HG03432 (cell line): ENCODE results near the gene TNPO2.

Experiments
- ATAC-seq: cut with Tn5 transposase; IDR thresholded peaks from one replicate; pipeline ENCODE4 v1.9.1; 2021; ENCODE audit warnings: mild to moderate bottlenecking, moderate library complexity; ENCODE audit not compliant: unreplicated experiment

Gene TNPO2

DNA sequence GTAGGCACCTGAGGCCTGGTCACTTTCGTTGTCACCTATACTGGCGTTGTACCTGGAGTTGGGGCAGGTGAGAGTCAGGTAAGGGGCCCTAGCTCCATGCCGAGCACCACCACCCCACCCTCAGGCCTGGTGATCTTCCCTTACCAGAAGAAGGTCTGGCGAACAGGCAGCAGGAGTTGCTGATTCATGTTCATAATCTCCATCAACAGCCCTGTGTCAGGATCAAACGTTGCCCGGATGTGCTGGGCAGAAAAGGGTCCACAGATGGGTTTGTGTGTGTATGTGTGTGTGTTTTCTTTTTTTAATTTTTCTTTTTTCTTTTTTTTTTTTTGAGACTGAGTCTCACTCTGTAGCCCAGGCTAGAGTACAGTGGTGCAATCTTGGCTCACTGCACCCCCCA, 71.5 kb downstream of the TNPO2 start:
- no peak for ATAC-seq

DNA sequence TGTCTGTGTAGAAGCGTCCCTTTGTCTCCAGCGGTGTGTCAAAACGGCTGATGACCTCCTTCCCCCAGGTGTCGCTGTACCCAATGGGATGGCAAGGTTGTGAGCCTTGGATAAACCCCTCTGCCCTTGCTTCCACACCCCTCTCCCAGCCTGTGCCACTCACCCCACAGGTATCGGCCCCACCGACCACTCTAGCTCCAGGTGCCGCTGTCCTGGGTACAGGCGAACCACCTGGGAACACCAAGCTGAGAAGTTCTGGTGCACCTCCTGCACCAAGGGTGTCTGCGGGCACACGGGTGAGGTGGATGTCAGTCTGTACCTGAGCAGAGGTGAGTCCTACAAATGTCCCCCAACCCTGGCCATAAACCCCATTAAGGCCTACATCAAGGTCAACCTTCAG, 73.8 kb downstream of the TNPO2 start:
- no peak for ATAC-seq
